ENCODE results near the gene AKR7A2.
"Not testable (repeated sequence)": the region's sequence is repeated elsewhere in the genome, so short reads cannot be mapped to it uniquely, and the experiment has no call there.

AKR7A2 gene

GRCh38 chr1:19294638-19295037 is 17.3 kb downstream of the AKR7A2 start:
- DNase-seq = no peak

GRCh38 chr1:19289244-19289643 is 22.7 kb downstream of the AKR7A2 start:
- DNase-seq = no peak

GRCh38 chr1:19288324-19289241 is 23.4 kb downstream of the AKR7A2 start, which contains the start of gene AKR7A3:
Gene AKR7A3, minus strand, starts transcription at chr1:19288770. Its CDS starts 61 bp downstream, at chr1:19288709.
- DNase-seq = peak; percentile 51

GRCh38 chr1:19287436-19288185 is 24.3 kb downstream of the AKR7A2 start:
- DNase-seq = no peak

- not testable (repeated sequence) for DNase-seq
Measured at GRCh38 chr1:19285807-19286206, 26.1 kb downstream of the AKR7A2 start.

GRCh38 chr1:19285366-19285765 is 26.6 kb downstream of the AKR7A2 start:
- DNase-seq = not testable (repeated sequence)

- no peak for DNase-seq
Measured at GRCh38 chr1:19284881-19285280, 27.1 kb downstream of the AKR7A2 start.

- DNase-seq = no peak
Measured at GRCh38 chr1:19283891-19284290, 28.1 kb downstream of the AKR7A2 start.

GRCh38 chr1:19274636-19275035 is 37.3 kb downstream of the AKR7A2 start:
- DNase-seq = no peak

GRCh38 chr1:19273844-19274531 is 38.0 kb downstream of the AKR7A2 start:
- DNase-seq = not testable (repeated sequence)

- DNase-seq = no peak
Measured at GRCh38 chr1:19273106-19273843, 38.7 kb downstream of the AKR7A2 start.

- DNase-seq = no peak
Measured at GRCh38 chr1:19272064-19272463, 39.9 kb downstream of the AKR7A2 start.

- not testable (repeated sequence) for DNase-seq
Measured at GRCh38 chr1:19270343-19270730, 41.6 kb downstream of the AKR7A2 start.

GRCh38 chr1:19269427-19270342 is 42.3 kb downstream of the AKR7A2 start:
- DNase-seq = not testable (repeated sequence)

GRCh38 chr1:19268445-19268844 is 43.5 kb downstream of the AKR7A2 start:
- no peak for DNase-seq

GRCh38 chr1:19262744-19263143 is 49.2 kb downstream of the AKR7A2 start:
- DNase-seq = no peak

- no peak for DNase-seq
Measured at GRCh38 chr1:19262047-19262446, 49.9 kb downstream of the AKR7A2 start.

- no peak for DNase-seq
Measured at GRCh38 chr1:19260211-19261138, 51.5 kb downstream of the AKR7A2 start.

GRCh38 chr1:19258353-19258752 is 53.6 kb downstream of the AKR7A2 start:
- no peak for DNase-seq

Measured in activated effector memory CD4-positive, alpha-beta T cell treated with Interleukin-2 at 50 U/mL for 16 hours (primary cell).